GM19043 (cell line): Measurements from ENCODE around the gene C19orf25.
"Not testable (repeated sequence)": the region's sequence is repeated elsewhere in the genome, so short reads cannot be mapped to it uniquely, and the experiment has no call there.

Experiments
- ATAC-seq: cut with Tn5 transposase; IDR thresholded peaks from one replicate; pipeline ENCODE4 v1.9.1; 2021; ENCODE audit warnings: low read depth; ENCODE audit not compliant: unreplicated experiment

The C19orf25 gene

GRCh38 chr19:1478934-1479707 is at the start of gene C19orf25:
Gene C19orf25, minus strand, starts transcription at chr19:1479215. Its CDS starts 312 bp downstream, at chr19:1478903.
- peak; percentile 83 for ATAC-seq

GRCh38 chr19:1527650-1528309 is 48.8 kb upstream of the C19orf25 start:
- no peak for ATAC-seq

- no peak for ATAC-seq
Observed at GRCh38 chr19:1526979-1527649, 48.1 kb upstream of the C19orf25 start.

- ATAC-seq, result no peak
Observed at GRCh38 chr19:1526066-1526778, 47.2 kb upstream of the C19orf25 start.

DNA sequence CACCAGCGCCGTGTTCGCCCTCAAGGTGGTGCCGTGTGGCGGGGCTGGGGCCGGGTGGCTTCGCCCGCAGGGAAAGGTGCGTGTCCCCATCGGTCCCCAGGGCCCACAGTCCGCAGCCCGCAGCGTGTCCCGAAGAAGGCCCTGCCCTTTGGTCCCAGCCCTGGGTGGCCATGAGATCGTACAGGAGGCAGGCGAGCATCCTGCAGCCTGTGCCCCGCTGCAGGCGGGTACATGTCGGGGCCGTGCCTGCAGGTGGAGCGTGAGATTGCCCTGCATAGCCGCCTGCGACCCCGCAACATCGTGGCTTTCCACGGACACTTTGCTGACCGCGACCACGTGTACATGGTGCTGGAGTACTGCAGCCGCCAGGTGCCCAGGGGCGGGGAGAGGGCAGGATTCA is 46.3 kb upstream of the C19orf25 start:
- no peak for ATAC-seq

GRCh38 chr19:1524972-1525325 is 45.9 kb upstream of the C19orf25 start:
- ATAC-seq, result no peak

DNA sequence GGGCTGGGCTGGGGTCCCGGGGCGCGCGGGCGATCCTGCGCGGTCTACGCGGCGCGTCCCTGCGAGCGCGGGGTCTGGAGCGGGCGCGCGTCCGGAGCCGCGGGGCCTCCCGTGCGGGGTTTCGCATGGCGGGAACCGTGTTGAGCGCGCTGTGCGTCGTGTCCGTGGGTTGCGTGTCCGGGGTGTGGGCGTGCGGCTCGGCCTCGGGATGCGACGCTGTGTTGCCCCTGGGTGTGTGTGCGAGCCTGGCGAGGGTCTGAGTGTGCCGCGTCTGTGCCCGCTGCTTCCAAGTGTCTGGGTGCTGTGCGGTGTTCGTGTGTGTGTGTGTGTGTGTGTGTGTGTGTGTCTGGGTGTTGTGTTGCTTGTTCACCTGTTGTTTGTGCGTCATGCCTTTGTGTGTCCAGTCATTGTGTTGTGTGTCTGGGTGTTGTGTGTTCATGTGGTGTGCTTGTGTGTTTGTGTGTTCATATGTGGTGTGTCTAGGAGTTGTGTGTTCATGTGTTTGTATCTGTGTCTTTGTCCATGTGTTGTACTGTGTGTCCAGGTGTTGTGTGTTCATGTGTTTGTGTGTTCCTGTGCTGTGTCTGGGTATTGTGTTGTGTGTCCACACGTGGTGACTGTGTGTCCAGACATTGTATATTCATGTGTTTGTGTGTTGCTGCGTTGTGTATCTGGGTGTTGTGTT is 45.4 kb upstream of the C19orf25 start:
- no peak for ATAC-seq

GRCh38 chr19:1523412-1524286 is 44.6 kb upstream of the C19orf25 start, which contains the start of gene PLK5:
Gene PLK5, plus strand, starts transcription at chr19:1524077. Its CDS starts 2,920 bp downstream, at chr19:1526997.
- ATAC-seq, result no peak

DNA sequence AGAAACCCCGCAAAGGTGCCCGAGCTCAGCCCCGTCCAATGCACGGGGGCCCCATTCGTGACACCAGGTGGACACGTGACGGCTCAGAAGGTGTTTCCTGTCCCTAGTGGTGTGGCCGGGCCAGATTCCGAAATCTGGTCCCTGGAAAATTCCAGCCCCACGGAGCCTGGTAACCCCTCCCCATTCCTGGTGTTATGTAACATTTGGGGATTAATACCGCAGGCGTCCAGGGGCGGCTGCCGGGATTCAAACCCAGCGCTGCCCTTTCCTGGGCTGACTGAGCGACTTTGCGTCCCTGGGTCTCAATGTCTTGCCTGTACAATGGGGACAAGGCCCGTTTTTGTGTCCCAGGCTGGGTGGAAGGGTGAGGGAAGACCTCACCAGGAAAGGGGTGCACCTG is 43.8 kb upstream of the C19orf25 start:
- ATAC-seq, result no peak

DNA sequence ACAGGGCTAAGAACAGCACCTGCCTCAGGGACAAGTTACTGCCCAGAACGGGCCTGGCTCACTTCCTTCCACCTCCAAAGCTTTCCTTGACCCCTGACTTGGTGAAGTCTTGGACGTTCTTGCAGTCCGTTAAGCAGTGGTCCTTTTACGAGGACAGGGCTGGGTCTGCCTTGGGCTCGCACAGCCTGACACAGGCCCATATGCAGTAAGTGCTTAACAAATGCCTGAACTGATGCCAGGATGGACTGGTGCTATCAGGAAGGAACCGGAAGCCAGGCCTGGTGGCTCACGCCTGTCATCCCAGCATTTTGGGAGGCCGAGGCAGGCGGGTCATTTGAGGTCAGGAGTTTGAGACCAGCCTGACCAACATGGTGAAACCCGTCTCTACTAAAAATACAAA is 43.0 kb upstream of the C19orf25 start:
- ATAC-seq, result no peak

- ATAC-seq, result no peak
Observed at GRCh38 chr19:1521636-1522035, 42.6 kb upstream of the C19orf25 start.

GRCh38 chr19:1520203-1520780 is 41.3 kb upstream of the C19orf25 start:
- ATAC-seq, result no peak

GRCh38 chr19:1519802-1520201 is 40.8 kb upstream of the C19orf25 start:
- ATAC-seq, result not testable (repeated sequence)

GRCh38 chr19:1518471-1518870 is 39.5 kb upstream of the C19orf25 start:
- ATAC-seq, result no peak

- ATAC-seq, result no peak
Observed at GRCh38 chr19:1516395-1516753, 37.4 kb upstream of the C19orf25 start.

- no peak for ATAC-seq
Observed at GRCh38 chr19:1514986-1515721, 36.1 kb upstream of the C19orf25 start.

DNA sequence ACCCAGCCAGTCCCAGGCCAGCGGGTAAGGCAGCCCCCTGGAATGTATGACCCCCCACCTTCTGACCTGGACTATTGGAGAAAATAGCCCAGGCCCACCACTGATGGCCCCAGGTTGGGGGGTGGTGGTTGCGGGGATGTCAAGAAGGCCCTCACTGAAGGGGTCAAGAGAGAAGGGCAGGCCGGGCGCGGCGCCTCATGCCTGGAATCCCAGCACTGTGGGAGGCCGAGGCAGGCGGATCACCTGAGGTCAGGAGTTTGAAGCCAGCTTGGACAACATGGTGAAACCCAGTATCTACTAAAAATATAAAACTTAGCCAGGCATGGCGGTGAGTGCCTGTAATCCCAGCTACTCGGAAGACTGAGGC is 35.3 kb upstream of the C19orf25 start:
- ATAC-seq, result no peak

DNA sequence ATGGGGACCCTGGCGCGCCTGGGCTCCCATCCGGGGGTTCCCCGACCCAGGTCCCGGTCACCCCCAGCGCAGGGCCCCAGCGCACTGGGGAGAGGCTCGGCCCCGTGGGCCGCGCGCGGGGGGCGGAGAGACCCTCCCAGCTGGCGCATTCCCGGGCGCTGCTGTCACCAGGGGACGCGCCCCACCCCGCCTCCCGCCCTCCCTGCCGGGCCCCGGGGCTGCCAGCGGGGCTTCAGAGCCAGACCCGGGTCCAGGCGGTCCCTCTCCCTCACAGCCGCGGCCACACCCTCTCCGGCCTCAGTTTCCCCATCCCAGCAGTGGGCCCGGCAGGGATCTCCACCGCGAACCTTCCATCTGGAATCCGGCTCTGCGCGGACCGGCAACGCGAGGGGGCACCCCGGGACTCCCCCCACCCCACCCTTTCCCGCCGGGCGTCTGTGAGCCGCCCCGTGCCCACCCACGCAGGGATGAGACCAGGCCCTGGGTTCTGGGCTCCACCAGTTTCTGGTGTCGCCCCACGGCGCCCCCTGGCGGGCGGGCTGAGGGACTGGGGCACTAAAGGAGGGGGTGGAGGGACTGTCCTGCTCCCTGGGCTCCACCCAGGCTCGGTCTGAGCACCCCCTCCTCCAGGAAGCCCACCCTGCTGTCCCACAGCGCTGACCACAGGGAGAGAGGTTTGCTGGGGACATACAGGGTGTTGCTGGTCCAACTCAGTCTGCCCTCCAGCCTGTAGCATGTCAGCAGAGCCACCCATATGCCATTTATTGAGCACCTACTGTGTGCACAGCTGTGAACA is 34.7 kb upstream of the C19orf25 start:
- ATAC-seq, result no peak
